NK-92 (cell line): ENCODE results near the gene CEP170.
"Not testable (repeated sequence)": the region's sequence is repeated elsewhere in the genome, so short reads cannot be mapped to it uniquely, and the experiment has no call there.

ENCODE experiments used
- DNase-seq: peaks from one replicate; lab custom pipeline; 2025; ENCODE audit not compliant: unreplicated experiment; lab: John Stamatoyannopoulos, UW

CEP170 gene

DNA sequence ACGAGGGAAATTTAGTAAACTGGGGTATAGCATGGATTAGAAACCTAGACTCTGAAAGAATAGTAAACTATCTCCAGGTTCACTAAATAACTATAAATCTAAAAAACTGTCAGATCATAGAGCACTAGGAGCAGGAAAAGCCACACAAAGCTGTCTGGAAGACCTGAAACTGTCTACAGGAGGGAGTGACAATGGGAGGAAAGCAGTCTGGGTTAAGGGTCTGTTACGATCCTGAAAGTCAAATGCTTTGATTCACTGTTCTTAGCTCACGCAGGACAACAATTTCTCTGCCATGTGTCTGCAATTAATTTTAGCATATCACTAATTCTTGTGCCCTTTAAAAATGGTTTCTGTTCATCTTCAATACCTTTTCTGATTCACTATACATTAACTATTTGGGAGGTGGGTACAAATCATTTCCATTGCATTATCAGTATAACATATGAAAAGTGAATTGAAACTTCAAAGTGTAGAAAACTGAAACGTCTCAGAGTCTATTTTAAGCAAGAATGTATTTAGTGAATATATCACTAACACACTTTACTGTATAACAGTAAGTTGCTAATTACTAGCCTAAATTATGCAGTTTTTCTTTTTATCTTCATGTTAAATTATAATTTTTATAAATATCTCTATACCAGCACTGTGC, 18.4 kb downstream of the CEP170 start:
- no peak for DNase-seq

DNA sequence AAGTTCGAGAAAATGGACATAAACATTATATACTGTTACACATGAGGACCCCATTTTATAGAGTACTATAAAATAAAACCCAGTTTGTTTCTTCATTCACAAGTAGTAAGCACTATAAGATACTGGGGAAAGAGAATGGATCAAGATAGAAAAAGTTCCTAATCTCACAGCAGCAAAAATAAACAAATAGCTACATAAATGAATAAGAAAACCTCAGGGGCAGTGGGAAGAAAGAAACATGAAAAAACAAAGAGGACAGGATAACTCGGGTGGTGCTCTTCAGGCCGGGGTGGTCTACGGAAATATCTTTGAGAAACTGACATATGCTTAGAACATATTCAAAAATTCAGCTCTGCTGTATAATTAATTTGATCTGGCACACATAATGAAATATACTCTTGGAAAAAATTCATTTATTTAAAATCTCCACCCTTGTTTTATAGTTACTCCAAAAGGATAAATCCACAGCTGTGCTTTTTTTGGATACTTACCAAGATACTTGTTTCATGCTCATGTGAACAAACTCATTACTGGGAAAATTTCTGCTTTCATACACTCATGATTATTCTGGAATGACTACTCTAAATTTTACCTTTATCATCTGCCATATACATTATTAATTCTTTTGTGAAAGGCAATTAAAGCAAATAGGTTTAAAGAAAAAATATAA, 20.0 kb downstream of the CEP170 start:
- DNase-seq: no peak

DNA sequence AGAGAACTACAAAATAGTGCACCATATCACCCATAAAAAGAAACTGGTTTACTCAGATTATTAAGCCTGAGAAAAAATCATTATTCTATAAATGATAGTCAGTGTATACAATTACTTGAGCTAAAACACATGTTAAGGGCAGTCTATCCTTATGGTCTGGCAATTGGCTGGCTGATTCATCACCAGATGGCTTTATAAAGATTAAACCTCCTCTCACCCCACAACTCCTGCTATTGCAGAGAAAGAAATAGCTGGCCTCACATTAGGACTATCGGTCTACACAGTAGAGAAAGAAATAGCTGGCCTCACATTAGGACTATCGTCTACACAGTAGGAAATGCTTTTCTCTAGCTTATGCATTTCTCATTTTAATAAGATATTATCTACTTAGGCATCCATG, 21.2 kb downstream of the CEP170 start:
- no peak for DNase-seq

DNA sequence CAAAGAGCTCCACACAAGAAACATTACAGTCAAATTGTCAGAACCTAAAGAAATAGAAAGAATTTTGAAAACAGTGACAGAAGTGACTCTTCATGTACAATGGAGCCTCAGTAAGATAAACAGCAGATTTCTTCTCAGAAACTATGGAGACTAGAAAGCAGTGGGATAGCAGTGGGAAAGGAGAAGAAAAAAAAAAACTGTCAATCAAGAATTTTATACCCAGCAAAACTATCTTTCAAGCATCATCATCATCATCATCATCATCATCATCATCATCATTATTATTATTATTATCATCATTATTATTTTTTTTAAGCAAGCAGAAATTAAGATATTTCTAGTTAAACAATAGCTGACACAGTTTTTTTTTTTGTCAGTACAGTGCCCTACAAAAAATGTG, 24.2 kb downstream of the CEP170 start:
- no peak for DNase-seq

DNA sequence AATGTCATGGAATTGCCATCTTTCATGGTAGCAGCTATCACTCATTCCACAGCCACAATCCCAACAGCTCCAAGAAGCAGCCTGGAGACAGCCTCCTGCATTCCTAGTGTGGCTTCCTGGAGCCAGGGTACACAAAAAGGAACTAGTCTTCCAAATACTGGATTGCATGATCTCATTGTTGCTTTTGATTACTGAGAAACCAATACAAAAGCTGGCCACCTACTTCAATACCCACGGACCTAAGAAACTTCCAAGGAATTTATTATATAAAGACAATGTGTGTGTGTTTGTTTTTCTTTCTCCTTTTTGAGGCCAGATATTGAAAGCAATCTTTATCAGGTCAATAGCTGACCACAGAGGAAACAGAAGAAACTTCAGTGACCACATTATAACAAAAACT, 25.6 kb downstream of the CEP170 start:
- no peak for DNase-seq

DNA sequence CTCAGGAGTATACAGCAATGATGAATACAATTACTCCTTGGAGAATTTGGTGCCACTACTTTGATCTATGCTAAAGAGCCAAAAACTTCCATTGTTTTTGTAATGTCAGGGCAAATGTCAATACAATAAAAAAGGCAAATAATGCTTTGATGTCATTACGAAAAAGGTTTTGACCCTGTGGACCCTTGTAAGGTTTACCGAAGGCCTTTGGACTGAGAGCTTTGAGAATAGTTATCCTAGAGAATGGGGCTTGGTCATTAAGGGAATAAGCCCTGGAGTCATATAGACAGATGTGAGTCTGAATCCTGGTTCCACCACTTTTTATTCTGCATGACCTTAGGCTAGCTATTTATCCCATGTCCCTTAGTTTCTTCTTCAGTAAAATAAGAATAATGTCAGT, 27.5 kb downstream of the CEP170 start:
- no peak for DNase-seq

DNA sequence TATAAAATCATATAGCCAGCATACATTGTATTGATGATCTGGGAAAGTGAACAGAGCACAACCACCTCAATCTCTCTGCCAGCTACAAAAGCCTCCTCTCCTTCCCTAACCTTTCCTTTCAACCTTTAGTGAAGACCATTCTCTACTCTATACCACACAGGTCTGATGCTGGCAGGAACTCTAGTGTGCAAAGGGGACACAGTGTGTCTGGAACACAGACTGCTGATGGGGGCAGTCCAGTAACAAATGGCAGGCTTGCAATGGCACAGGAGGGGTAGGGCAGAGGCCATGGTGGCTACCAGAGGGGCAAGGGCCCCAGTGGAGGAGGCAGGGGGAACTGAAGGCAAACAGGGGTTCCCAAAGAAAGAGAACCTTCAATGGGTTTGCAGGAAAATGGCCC, 37.0 kb downstream of the CEP170 start:
- no peak for DNase-seq

DNA sequence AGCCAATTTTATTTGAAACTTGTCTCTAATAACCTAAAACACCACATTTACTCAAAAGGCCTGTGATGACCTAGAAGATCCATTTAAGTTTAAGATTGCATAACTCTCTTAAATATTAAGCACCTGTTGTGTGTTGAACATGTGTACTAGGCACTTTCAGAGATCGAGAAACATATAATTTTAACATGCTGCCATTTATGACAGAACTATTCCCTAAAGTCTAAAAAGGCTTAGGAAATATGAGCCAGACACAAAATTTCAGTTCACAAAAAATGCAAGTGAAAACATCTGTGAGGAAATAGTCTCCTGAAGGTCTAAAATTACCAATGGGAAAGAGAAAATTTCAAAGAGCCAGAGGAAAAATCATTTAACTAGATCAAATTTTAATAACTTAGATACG, 37.7 kb downstream of the CEP170 start:
- no peak for DNase-seq

DNA sequence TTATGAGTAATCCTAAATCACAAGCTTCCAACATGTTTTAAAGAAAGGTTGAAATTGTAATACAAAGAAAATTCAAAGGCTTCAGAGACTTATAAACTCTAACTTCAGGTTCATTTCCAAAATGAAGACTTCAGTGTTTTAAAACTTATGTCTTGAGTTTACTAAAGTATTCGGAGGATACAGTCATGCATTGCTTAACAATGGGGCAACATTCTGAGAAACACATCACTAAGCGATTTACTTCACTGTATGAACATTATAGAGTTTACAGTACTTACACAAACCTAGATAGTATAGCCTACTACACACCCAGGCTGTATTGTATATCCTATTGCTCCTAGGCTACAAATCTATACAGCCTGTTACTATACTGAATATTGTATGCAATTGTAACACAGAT, 38.3 kb downstream of the CEP170 start:
- no peak for DNase-seq

DNA sequence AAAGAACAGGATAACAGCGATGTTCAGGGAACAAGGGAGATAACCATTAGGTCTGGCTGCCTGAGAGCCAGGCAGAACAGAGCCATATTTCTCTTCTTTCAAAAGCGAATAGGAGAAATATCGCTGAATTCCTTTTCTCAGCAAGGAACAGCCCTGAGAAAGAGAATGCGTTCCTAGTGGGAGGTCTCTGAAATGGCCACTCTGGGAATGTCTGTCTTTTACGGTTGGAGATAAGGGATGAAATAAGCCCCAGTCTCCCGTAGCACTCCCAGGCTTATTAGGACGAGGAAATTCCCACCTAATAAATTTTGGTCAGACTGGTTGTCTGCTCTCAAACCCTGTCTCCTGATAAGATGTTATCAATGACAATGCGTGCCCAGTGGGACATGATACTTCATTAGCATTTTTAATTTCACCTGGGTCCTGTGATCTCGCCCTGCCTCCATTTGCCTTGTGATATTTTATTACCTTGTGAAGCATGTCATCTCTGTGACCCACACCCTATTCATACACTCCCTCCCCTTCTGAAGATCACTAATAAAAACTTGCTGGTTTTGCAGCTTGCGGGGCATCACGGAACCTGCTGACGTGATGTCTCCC, 39.7 kb downstream of the CEP170 start:
- not testable (repeated sequence) for DNase-seq

DNA sequence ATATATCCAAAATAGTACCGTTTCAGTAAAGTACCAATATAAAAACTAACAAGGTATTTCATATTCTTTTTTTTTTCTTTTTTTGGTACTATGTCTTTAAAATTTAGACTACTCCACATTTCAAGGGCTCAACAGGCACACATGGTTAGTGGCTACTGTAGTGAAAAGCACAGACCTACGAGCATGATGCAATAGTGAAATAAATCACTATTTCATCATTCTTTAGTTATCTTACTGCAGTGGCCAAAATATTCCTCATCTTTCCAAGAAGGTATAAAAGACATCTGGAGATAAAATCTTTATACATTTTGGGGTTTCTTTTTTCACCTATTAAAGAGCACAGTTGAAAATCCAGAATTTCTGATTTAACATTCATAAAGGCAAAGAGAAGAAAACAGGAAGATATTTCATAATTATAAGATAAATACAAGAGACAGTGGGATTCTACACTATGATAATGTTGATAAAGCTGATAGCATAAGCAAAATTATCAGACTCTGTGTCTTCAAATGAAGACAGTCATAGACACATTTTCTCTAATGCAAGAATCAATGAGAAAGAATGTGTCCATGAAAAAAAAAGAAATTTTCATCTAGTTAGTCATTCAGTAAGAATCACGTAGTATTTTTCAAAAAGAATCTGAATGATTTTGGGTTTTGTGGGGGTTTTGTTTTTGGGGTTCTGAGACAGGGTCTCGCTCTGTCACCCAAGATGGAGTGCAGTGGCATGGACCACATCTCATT, 41.9 kb downstream of the CEP170 start:
- DNase-seq: no peak

DNA sequence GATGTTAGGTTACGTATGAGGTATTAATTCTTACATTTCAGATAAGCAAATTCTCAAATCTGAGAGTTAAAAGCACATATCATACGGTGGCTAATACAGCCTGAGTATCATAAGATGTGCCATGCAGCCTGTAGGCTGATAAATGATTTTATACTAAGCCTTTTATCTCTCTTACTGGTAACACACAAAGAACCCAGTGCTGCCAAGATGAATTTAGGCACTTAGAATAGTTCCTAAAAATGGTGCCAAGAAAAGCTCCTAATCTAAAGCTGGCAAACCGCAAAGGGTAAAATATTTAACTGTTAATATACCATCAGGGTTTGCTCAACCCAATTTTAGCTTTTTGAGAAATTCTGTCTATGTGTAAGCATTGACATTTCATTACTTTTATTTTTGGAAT, 43.1 kb downstream of the CEP170 start:
- not testable (repeated sequence) for DNase-seq

DNA sequence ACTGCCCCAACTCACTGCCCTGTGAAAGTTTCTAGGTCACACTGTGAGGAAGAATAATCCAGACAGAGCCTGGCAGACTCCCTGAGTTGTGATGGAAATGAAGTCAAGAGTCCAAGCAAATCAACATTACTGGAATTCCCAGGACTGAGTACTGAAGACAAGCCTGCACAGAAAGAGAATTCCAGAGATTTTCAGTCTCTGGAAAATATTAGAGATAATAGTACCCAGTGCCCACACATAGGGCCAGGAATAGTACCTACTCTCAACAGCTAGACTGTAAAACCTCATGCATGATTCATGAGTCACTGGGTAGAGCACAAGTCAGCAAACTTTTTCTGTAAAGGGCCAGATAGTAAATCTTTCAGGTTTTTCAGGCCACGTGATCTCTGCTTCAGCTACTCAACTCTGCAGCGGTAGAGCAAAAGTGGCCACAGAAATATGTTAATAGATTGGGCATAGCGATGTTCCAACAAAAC, 50.0 kb downstream of the CEP170 start:
- not testable (repeated sequence) for DNase-seq

DNA sequence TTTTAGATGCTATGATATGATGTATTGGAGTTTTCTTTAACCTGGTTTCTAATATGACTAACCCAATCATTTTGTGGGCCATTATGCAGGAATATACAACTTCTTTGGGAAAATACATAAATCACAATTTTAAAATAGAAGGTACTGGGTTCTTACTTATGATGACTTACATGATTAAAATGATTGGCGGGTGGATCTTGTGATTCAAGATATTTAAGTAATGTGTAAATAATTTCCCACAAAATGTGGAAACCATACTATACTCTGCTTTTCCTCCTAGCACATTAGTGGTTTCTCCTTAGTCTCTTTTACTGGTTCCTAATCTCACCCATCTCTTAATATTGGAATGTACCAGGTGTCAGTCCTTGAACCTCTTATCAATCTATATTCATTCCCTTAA, 50.7 kb downstream of the CEP170 start:
- DNase-seq: not testable (repeated sequence)

DNA sequence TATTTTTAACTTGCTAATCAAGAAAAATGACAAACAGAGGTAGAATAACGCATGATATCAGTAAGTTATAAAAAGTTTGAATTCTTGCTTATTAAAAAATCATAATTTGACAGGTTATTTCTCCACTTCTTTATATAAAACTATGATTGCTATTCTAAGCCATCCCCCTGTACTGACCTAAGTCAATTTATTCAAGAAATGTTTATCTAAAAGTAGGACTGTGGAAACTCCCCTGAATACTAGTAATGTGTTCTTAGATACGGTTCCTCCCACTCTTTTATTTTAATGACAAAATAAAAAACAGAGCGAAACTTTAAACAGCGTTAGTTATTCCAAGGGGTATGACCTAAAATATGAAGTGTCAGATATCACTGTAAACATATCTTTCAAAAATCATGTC, 51.9 kb downstream of the CEP170 start:
- DNase-seq: not testable (repeated sequence)

DNA sequence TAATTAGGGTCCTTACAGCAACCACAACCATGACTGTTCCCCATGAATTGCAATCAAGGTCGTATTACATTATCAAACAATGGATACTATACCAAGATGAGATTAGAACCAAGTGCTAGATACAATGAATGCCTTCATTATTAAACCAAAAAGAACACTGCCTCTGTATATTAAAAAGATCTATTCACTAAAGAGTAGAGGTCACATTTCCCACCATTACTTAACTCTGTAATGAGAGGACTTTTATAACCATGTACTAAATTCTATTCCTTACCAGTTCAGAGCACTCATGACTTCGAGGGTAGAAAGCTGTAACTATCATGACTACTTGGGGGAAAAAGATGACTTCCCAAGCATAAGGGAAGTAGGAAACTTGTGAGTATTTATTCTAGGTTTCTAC, 53.8 kb downstream of the CEP170 start:
- DNase-seq: not testable (repeated sequence)

DNA sequence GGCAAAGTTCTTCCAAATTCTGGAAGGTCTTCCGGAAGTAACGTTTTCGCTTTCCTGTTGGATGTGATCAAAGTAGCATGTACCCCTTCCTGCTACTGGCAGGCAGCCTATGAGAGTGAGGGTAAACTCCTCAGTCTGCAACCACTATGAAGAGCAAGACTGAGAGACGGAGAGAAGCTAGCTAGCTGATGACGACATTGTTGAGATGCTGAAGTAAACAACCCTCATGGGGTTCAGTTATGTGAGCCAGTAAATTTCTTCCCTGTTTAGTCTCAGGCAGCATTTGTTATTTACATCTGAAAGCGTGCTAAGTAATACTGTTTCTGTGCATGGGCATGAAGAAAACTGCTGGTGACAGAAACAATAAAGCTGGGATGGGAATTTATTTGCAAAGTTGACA, 57.6 kb downstream of the CEP170 start:
- not testable (repeated sequence) for DNase-seq

DNA sequence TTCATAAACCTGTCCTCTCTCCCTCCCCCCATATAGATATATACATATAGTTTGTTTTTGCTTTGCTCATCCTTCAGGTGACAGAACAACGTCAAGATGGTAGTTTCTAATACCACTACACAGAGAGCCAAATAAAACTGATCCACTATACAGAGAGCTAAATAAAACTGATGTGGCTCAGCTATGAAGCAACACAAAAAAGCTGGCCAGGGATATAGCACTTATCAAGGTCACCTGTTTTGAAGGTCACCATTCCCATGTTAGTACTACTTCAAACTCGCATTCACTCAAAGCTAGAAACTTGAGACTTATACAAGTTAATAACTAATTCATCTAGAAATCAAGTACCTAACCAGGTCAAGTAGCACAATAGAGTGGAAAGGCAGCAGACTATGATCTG, 61.8 kb downstream of the CEP170 start:
- not testable (repeated sequence) for DNase-seq

DNA sequence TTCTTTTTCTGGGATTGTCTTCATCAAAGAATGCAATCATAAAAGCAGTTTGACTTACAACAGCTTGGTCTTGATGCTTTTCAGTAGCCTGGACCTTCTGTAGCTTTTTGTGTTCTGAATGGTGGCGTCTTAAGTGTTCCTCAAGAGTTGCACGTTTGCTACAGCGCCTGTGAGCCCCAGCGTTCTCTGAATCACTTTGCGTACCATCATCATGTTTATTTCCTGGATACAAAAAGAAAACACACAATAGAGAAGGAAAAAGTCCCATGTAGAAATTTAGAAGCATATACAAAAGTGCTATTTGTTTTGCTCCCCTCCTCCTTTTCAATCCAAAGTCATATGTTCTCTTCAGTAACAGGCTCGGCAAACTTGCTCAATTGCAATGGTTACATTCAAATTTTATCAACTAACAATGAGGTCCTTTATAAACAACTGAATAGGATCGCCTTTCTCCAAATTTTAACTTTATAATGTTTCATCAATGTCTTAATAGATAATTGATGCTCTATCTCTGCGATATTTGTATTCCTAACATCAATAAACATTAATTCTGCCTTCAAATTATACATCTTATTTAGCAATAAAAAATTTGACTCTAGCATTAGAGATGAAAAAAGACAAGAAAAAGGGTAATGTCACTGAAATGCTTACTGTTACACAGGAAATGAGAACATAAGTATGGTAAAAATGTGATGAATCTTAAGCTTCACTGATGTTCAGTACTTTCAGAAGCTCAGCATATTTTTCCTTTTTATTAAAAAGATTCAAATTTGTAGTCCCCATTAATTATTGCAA, 68.7 kb downstream of the CEP170 start:
- not testable (repeated sequence) for DNase-seq

DNA sequence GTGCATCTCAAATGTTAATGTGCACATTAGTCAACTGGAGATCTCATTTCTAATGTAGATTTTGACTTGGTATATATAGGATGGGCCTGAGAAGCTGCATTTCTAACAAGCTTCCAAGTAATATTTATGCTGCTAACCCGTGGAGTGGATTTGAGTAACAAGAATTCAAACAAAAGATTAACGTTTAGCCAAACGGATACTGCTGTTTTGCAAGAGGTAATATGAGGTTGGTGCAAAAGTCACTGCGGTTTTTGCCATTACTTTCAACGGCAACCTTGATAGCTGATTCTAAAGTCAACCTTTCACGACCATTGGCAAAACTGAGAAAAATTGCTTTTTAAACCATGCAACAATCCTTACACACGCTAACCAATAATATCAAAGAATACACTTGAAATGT, 70.3 kb downstream of the CEP170 start:
- DNase-seq: not testable (repeated sequence)

DNA sequence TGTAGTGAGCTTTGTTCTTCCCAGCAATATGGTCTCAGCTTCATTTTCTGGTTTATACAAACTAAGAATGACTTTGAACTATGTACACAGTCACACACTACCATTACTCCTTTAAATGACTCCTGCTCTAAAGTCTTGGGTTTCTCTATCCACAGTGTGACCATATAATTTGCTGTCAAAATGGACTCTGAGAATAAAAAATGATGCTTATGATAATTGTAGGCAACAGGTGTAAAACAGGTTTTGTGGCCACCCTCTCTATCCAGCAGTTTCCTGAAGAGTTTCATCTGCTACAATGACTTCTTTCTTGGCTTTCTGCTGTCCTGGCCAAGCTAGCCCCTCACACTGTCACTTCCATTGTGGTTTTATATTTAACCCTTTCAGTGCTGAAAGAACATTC, 71.4 kb downstream of the CEP170 start:
- DNase-seq: not testable (repeated sequence)
